Urinary bladder (tissue), 4 donors: ENCODE data around the gene POLA2. TPM values are rescaled to one million over a fixed set of nuclear protein-coding genes. Genes with fewer than 3 reads are reported as not detected.

Experiments used
- DNase-seq: peaks from one replicate; pipeline ENCODE4 v3.0.0-alpha.2; 2015; ENCODE audit errors: extremely low spot score
- H3K27ac ChIP-seq: one replicate; pipeline ENCODE4 v1.5.1; 2013; ENCODE audit warnings: low read depth, mild to moderate bottlenecking, moderate library complexity
- H3K36me3 ChIP-seq: one replicate; pipeline ENCODE4 v1.6.1; 2013; ENCODE audit warnings: mild to moderate bottlenecking, moderate library complexity; ENCODE audit not compliant: insufficient read depth
- H3K4me1 ChIP-seq: one replicate; pipeline ENCODE4 v1.6.1; 2013; ENCODE audit warnings: mild to moderate bottlenecking, moderate library complexity; ENCODE audit not compliant: insufficient read depth
- H3K4me3 ChIP-seq: one replicate; pipeline ENCODE4 v1.5.1; 2013; ENCODE audit warnings: low read depth, low read length
- WGBS: extraction: QIAGEN DNeasy Blood & Tissue Kit; methylation state at CpG from one replicate; pipeline ENCODE4 v1.1.7; 2013; 5-methylcytosine and 5-hydroxymethylcytosine counted together
- polyA plus RNA-seq: library from polyadenylated mRNA; stranded (reverse); fragments of 200-250 nt; gene quantifications from one replicate; pipeline ENCODE4 v1.2.3, GENCODE V29; 2013
- total RNA-seq: library from RNA; depleted of rRNA; stranded (reverse); fragments of >200 nt; gene quantifications from one replicate; pipeline ENCODE4 v1.2.3, GENCODE V29; 2014
- donor health status: healthy with polysubstance abuse.
- donor health status: healthy.

The POLA2 gene
- total and polyA plus RNA-seq, 2 donors = 10.3 to 10.7 TPM

DNA sequence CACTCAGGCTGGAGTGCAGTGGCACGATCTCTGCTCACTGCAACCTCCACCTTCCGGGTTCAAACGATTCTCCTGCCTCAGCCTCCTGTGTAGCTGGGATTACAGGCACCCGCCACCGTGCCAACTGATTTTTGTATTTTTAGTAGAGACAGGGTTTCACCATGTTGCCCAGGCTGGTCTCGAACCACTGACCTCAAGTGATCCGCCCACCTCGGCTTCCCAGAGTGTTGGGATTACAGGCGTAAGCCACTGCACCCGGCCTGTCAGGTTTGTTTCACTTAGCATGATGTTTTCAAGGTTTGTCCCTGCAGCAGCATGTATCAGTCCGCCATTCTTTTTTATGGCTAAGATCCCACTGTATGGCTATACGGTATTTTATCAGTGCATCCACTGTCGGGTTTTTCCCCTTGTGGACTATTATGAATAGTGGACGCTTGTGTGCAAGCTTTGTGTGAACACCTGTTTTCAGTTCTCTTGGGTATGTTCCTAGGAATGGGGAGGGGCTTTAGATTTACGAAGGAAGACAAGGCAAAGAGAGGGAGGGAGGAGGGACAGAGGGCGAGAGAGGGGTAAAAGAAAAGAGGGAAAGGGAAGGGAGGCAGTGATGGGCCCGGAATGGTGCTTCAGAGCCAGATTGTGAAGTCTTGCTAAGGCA, 39.0 kb downstream of the POLA2 start:
- Histone ChIP-seq H3K36me3 (no peaks in the 10 kb centered on the region), H3K4me1 (peaks cover 2% of the 10 kb centered on the region), H3K4me3 (no peak overlapping the region), H3K27ac (no peak overlapping the region)
- WGBS = 69% methylated on average over 17 of the region's 17 CpGs
- no peak for DNase-seq

GRCh38 chr11:65301491-65302329, 39.9 kb downstream of the POLA2 start:
- H3K4me3 ChIP-seq = no peak overlapping the region
- WGBS = 48% methylated on average over 12 of the region's 12 CpGs
- DNase-seq = no peak
- no peak overlapping the region for H3K27ac ChIP-seq
- H3K4me1 ChIP-seq = no peaks in the 10 kb centered on the region
- no peaks in the 10 kb centered on the region for H3K36me3 ChIP-seq

DNA sequence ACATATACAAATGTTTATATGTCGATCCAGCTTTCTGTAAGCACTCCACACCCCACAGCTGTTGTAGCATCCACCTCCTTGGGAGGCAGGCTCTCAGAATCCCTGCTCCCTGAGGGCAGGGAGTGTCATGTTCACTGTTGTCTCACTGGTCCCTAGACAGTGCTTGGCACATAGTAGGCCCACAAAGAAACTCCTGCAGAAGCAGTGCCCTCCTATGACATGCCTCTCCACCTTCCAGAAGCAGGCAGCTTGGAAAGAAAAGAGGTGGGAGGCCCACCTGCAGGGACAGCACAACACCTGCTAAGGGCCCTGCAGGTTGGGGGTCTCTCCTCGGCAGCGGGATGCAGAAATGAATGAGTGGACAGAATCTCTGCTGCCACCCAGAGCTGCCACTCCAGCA, 41.8 kb downstream of the POLA2 start:
- Histone ChIP-seq H3K4me1 (no peaks in the 10 kb centered on the region), H3K4me3 (no peak overlapping the region)
- 77% methylated on average over 3 of the region's 3 CpGs for WGBS

DNA sequence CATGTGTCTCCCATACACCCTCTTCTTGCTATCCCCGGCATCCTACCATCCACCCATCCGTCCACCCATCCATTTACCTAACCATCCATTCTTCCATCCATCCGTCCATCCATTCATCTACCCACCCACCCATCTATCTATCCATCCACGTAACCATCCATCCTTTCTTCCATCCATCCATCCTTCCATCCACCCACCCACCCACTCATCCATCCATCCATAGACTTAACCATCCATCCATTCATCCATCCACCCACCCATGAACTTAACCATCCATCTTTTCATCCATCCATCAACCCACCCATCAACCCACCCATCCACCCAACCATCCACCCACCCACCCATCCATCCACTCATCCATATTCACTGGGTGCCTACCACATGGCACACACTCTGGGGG, 42.3 kb downstream of the POLA2 start:
- Histone ChIP-seq H3K4me3 (no peak overlapping the region), H3K27ac (no peak overlapping the region), H3K4me1 (no peaks in the 10 kb centered on the region), H3K36me3 (no peaks in the 10 kb centered on the region)
- WGBS = 99% methylated on average over 4 of the region's 4 CpGs
- DNase-seq = no peak

More for the DNA sequence above, 41.8 kb downstream of the POLA2 start:
- Histone ChIP-seq H3K27ac (no peak overlapping the region), H3K36me3 (no peaks in the 10 kb centered on the region)
- DNase-seq = no peak

- no peak overlapping the region for H3K4me3 ChIP-seq
- no peaks in the 10 kb centered on the region for H3K36me3 ChIP-seq
- WGBS = 88% methylated on average over 7 of the region's 7 CpGs
- no peak for DNase-seq
- peak overlapping the region; percentile 72 for H3K27ac ChIP-seq
- no peaks in the 10 kb centered on the region for H3K4me1 ChIP-seq
These were observed 42.9 kb downstream of the POLA2 start for GRCh38 chr11:65304613-65305012.

GRCh38 chr11:65305501-65306268, 43.9 kb downstream of the POLA2 start:
- DNase-seq = no peak
- Histone ChIP-seq H3K4me1 (no peaks in the 10 kb centered on the region), H3K36me3 (no peaks in the 10 kb centered on the region), H3K4me3 (no peak overlapping the region), H3K27ac (peak overlapping the region; percentile 72)
- WGBS = 34% methylated on average over 17 of the region's 17 CpGs

GRCh38 chr11:65307298-65308229, 45.8 kb downstream of the POLA2 start:
- H3K27ac ChIP-seq = no peak overlapping the region
- no peaks in the 10 kb centered on the region for H3K36me3 ChIP-seq
- H3K4me1 ChIP-seq = no peaks in the 10 kb centered on the region

DNA sequence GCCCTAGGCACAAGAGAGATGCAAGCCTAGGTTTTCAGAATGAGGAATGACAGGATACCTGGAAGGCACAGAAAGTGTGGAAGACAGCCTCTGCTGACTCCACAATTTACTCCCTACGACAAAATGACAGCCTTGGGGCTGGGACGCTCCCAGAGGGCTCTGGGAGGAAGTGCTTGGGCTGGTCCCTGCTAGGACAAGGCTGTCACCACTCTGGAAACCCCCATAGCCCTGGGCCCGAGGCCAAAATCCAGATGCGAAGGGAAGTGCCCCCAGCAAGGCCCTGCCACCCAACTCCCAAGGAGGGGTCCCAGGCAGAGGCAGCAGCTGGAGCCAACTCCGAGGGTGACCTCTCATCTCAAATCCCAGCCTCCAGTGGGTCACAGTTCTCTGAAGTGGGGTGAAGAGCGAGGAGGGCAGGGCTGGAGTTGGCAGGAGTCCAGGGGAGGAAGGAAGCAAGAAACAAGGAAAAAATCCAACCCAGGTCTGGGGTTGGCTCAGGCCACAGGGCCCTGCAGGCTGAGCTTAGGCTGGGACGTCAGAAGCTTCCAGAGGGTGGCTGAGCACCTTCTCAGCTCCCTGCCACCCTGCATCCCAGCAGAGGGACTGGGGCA, 46.6 kb downstream of the POLA2 start:
- no peaks in the 10 kb centered on the region for H3K36me3 ChIP-seq
- 47% methylated on average over 7 of the region's 7 CpGs for WGBS
- H3K4me3 ChIP-seq = no peak overlapping the region
- DNase-seq = no peak
- H3K4me1 ChIP-seq = no peaks in the 10 kb centered on the region
- H3K27ac ChIP-seq = peak overlapping the region; percentile 60

More at GRCh38 chr11:65307298-65308229, 45.8 kb downstream of the POLA2 start:
- WGBS = 90% methylated on average over 6 of the region's 6 CpGs
- no peak for DNase-seq
- no peak overlapping the region for H3K4me3 ChIP-seq

DNA sequence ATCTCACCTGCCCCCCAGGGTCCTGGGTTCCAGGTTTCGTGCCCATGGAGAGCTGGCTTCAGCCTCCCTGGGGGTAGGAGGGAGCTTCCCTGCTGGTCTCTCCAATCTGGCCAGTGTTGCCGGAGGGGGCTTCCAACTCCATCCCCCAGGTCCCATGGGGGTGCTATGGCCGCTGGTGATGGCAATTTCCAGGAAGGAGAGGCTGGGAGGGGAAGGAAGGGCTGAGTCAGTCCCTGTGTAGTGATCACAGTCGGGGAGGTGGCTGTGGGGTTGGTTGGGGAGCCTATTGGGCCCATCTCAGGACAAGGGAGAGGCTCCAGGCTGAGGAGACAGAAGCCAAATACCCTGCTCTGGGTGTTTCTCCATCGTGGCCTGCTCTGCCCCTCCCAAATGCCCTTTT, 47.2 kb downstream of the POLA2 start:
- WGBS = 68% methylated on average over 5 of the region's 5 CpGs
- H3K36me3 ChIP-seq = no peaks in the 10 kb centered on the region
- H3K4me1 ChIP-seq = peaks cover 2% of the 10 kb centered on the region
- no peak for DNase-seq
- no peak overlapping the region for H3K4me3 ChIP-seq
- peak overlapping the region; percentile 60 for H3K27ac ChIP-seq

- Histone ChIP-seq H3K36me3 (no peaks in the 10 kb centered on the region), H3K4me1 (peaks cover 2% of the 10 kb centered on the region), H3K27ac (no peak overlapping the region), H3K4me3 (no peak overlapping the region)
- 52% methylated on average over 10 of the region's 10 CpGs for WGBS
- DNase-seq = no peak
These were observed 48.5 kb downstream of the POLA2 start for GRCh38 chr11:65310215-65310614.

GRCh38 chr11:65310736-65311135, 49.0 kb downstream of the POLA2 start:
- WGBS = 31% methylated on average over 6 of the region's 6 CpGs
- Histone ChIP-seq H3K27ac (no peak overlapping the region), H3K4me1 (peaks cover 2% of the 10 kb centered on the region), H3K4me3 (no peak overlapping the region), H3K36me3 (no peaks in the 10 kb centered on the region)
- no peak for DNase-seq

- 61% methylated on average over 5 of the region's 5 CpGs for WGBS
These were observed 49.5 kb downstream of the POLA2 start for GRCh38 chr11:65311170-65311678.

More at GRCh38 chr11:65311170-65311678, 49.5 kb downstream of the POLA2 start:
- no peak overlapping the region for H3K4me3 ChIP-seq
- no peaks in the 10 kb centered on the region for H3K36me3 ChIP-seq
- DNase-seq = no peak
- H3K27ac ChIP-seq = no peak overlapping the region
- peaks cover 2% of the 10 kb centered on the region for H3K4me1 ChIP-seq
